Kidney (tissue), 14 donors: Measurements from ENCODE around the gene RNF145. TPM values are rescaled to one million over a fixed set of nuclear protein-coding genes. Genes with fewer than 3 reads are reported as not detected.

Source experiments
- DNase-seq, 5 donors: peaks; one replicate each; pipeline ENCODE4 v3.0.0-alpha.2; 2013 to 2020
- FAIRE-seq: peaks from 2 replicates; lab custom pipeline; 2012; peaks lifted over from hg19 to GRCh38; lab: Jason Lieb, UNC
- H3K27ac ChIP-seq, 2 donors: one replicate each; pipeline ENCODE4 v1.7.0; 2013; ENCODE audit warnings: low read depth in 2 of 2, low read length in 2 of 2, inconsistent platforms in 1 of 2
- H3K27me3 ChIP-seq: one replicate; pipeline ENCODE4 v1.7.1; 2013; ENCODE audit warnings: low read length, inconsistent platforms; ENCODE audit not compliant: control insufficient read depth, insufficient read depth
- H3K36me3 ChIP-seq, 3 donors: one replicate each; pipeline versions ENCODE4 v1.7.0 to v1.7.1; 2013; ENCODE audit warnings: low read length in 3 of 3, control low read depth in 1 of 3, inconsistent platforms in 1 of 3; ENCODE audit not compliant: insufficient read depth in 3 of 3, control insufficient read depth in 2 of 3
- H3K4me1 ChIP-seq, 3 donors: one replicate each; pipeline versions ENCODE4 v1.7.0 to v1.7.1; 2013; ENCODE audit warnings: low read length in 3 of 3, inconsistent platforms in 1 of 3, low read depth in 1 of 3; ENCODE audit not compliant: control insufficient read depth in 2 of 3, insufficient read depth in 2 of 3
- H3K4me3 ChIP-seq, 3 donors: one replicate each; pipeline versions ENCODE4 v1.7.0 to v1.8.1; 2013; ENCODE audit warnings: low read length in 3 of 3, control low read depth in 1 of 3, inconsistent platforms in 1 of 3
- H3K9ac ChIP-seq, 3 donors: one replicate each; pipeline versions ENCODE4 v1.7.0 to v1.7.1; 2013; ENCODE audit warnings: low read length in 3 of 3, control low read depth in 1 of 3, inconsistent platforms in 1 of 3
- H3K9me3 ChIP-seq, 3 donors: one replicate each; pipeline versions ENCODE4 v1.7.0 to v1.7.1; 2013; ENCODE audit warnings: low read length in 3 of 3, control low read depth in 1 of 3, inconsistent platforms in 1 of 3; ENCODE audit not compliant: control insufficient read depth in 2 of 3, insufficient read depth in 1 of 3
- intact Hi-C: fragments of 100-400 bp; cut with DNase I; formaldehyde crosslinking; loops from one replicate; pipeline ENCODE4 v1.11.1; 2022
- polyA plus RNA-seq: library from polyadenylated mRNA; stranded (reverse); fragments of 350-450 nt; fragmentation: Illumina TruSeq; extraction: RNeasy Lipid Tissue Mini Kit (QIAGEN cat#74804); gene quantifications from one replicate; pipeline ENCODE4 v1.2.3, GENCODE V29; 2014; ENCODE audit warnings: low read depth, low replicate concordance; ENCODE audit not compliant: insufficient read depth
- total RNA-seq: library from RNA; stranded (reverse); fragmentation: NEBNext Ultra II Directional; extraction: Animal tissue kit (Norgen Biotek cat#: 25700); gene quantifications from one replicate; pipeline ENCODE4 v1.2.1, GENCODE V29; 2021
- TF ChIP-seq, protein P1 (sequence below): IDR thresholded peaks from 3 replicates; pipeline ENCODE4 v1.5.1; 2012; ENCODE audit warnings: mild to moderate bottlenecking, moderate library complexity, borderline replicate concordance; ENCODE audit not compliant: insufficient read depth; ENCODE audit errors: extremely low read depth
- donor health status: control.
- donor health status: control.
- donor health status: control.
- donor health status: control.
- donor health status: control.
- donor health status: DM: yes; HTN: yes; CAD: no.
- donor health status: Normal renal cell carcinoma (clear cell type).

RNF145 gene
- total and polyA plus RNA-seq, 2 donors from 2014 or later = 29.6 to 66.5 TPM

DNA sequence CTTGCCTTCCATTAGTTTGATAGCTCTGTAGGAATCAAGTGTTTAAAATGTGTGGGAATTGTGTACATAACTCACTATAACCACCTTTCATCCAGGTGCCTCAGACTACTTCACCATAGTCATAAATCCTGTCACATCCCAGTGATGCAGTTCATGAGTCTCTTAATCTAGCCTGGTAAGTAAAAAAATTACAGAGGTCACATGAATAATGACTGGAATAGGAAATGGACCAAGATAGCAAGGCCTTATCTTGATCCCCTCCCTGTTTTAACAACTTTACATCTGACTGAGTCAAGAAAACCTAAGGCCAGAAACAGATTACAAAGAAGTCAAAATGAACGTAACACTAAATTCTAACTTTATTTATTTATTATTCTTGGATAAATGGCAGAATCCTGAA, 1.5 kb upstream of the RNF145 start:
- Histone ChIP-seq H3K9ac (no peak overlapping the region), H3K27ac (no peak overlapping the region), H3K36me3 (no peaks in the 10 kb centered on the region), H3K9me3 (no peaks in the 10 kb centered on the region), H3K4me3 (no peak overlapping the region), H3K4me1 (peaks cover 2 to 8% (median 3%) of the 10 kb centered on the region in 3 donors), H3K27me3 (no peaks in the 10 kb centered on the region)
- TF ChIP-seq, protein P1, sequence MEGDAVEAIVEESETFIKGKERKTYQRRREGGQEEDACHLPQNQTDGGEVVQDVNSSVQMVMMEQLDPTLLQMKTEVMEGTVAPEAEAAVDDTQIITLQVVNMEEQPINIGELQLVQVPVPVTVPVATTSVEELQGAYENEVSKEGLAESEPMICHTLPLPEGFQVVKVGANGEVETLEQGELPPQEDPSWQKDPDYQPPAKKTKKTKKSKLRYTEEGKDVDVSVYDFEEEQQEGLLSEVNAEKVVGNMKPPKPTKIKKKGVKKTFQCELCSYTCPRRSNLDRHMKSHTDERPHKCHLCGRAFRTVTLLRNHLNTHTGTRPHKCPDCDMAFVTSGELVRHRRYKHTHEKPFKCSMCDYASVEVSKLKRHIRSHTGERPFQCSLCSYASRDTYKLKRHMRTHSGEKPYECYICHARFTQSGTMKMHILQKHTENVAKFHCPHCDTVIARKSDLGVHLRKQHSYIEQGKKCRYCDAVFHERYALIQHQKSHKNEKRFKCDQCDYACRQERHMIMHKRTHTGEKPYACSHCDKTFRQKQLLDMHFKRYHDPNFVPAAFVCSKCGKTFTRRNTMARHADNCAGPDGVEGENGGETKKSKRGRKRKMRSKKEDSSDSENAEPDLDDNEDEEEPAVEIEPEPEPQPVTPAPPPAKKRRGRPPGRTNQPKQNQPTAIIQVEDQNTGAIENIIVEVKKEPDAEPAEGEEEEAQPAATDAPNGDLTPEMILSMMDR = no peak
- DNase-seq (peak in 1 of 5 donors; percentile 3), FAIRE-seq (no peak)
- intact Hi-C loops = no loop called here

DNA sequence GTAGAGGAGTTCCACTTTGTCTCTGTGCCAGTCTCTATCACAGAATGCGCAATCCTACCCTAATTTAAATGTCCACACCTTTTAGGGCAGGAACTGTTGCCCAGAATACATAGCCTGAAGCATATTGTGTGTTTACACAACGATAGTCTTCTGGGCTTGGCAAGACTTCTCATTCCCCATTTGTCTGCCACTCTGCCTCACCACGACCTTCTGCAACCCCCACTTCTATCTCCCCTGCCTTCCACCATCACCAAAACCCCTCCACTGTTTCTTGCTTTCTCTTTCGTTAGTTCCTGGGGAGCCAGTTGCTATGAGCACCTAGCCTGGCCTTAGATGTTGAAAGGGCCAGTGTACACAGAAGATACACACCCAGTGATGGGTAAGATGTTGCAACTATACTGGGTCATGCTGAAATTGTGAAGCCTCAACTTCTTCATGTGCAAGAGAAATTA, 883 bp upstream of the RNF145 start:
- FAIRE-seq = no peak
- Histone ChIP-seq H3K9ac (peak overlapping the region in 1 of 3 donors; percentile 63), H3K4me3 (peak overlapping the region in 2 of 3 donors; percentile 78 to 83), H3K27ac (no peak overlapping the region), H3K27me3 (no peaks in the 10 kb centered on the region), H3K4me1 (peaks cover 2 to 9% (median 8%) of the 10 kb centered on the region in 3 donors), H3K36me3 (no peaks in the 10 kb centered on the region), H3K9me3 (no peaks in the 10 kb centered on the region)
- peak in 2 of 5 donors; percentile 2 to 43 for DNase-seq
- TF ChIP-seq, protein P1 = no peak
- intact Hi-C loops = no loop called here

DNA sequence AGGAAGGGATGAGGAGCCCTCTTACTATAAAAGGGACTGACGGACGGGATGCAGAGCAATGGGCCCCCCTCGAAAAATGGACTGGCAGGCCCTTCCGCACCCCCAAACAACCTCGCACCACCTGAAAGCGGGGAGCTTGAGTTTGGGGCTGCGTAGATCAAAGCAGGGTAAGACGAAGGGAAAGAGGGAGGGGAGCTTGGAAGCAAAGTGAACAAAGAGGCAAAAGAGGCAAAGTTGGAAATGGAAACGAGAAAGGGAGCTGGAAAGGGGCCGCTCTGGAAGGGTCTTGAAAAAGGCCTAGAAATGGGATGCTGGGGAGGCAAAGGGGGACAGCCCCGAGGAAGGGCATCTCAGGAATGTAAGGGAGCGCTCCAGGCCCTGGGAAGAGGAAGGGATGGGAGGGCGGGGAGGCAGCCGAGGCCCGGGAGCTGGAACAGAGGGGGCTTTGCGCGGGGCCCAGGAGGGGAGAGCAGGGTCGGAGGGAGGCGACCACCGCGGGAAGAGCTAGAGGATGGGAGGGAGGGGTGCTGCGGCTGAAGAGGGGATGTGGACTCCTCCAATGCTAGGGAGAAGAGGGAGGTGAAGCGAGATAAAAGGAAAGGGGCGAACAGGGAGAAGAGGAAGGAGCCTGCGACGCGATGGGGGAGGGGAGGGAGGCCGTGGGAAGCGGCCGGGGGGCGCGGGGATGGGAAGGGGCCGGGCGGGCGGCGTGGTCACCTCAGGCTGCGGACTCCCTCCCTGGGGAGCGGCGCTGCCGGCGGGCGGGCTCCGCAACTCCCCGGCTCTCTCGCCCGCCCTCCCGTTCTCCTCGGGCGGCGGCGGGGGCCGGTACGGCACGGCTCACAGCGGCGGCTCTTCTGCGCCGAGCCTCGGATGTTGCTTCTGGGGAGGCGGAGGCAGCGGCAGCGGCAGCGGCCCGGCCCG, 577 bp downstream of the RNF145 start:
- H3K27ac ChIP-seq = peak overlapping the region; percentile 85 to 88
- DNase-seq (peak; percentile 61 to 85 (median 78)), FAIRE-seq (no peak)
- H3K9ac ChIP-seq = peak overlapping the region; percentile 72 to 84 (median 83)
- TF ChIP-seq, protein P1 = no peak
- H3K36me3 ChIP-seq = no peaks in the 10 kb centered on the region
- H3K4me3 ChIP-seq = peak overlapping the region; percentile 77 to 92 (median 87)
- H3K4me1 ChIP-seq = peaks cover 2 to 12% (median 8%) of the 10 kb centered on the region in 3 donors
- no peaks in the 10 kb centered on the region for H3K27me3 ChIP-seq
- intact Hi-C loops = no loop called here
- H3K9me3 ChIP-seq = no peaks in the 10 kb centered on the region
